Activated naive CD4-positive, alpha-beta T cell treated with anti-CD3 and anti-CD28 coated beads, Interleukin-2, amount 10 ng/mL, durations not matched to agents 7 days and 5 days (primary cell): ENCODE results near the gene LINC01488.

Experiments
- CTCF ChIA-PET: fragments of 350-600 bp; sonication (Branson Sonifier 250); formaldehyde crosslinking; loops from one replicate; lab custom pipeline; 2021; ENCODE audit warnings: antibody characterized with exemption; lab: Charles Lee
- DNase-seq: peaks from one replicate; pipeline ENCODE4 v3.0.0-alpha.2; 2020
- H3K27ac Mint-ChIP-seq: one replicate; pipeline ENCODE4 v1.8.0; 2021; ENCODE audit warnings: mild to moderate bottlenecking, moderate library complexity, mixed read lengths
- H3K27me3 Mint-ChIP-seq: one replicate; pipeline ENCODE4 v1.8.0; 2021; ENCODE audit warnings: mild to moderate bottlenecking, mixed read lengths
- H3K36me3 Mint-ChIP-seq: one replicate; pipeline ENCODE4 v1.8.0; 2021; ENCODE audit warnings: mixed read lengths
- H3K4me1 Mint-ChIP-seq: one replicate; pipeline ENCODE4 v1.8.0; 2021; ENCODE audit warnings: mixed read lengths
- H3K4me3 Mint-ChIP-seq: one replicate; pipeline ENCODE4 v1.8.0; 2021; ENCODE audit warnings: mild to moderate bottlenecking, moderate library complexity, mixed read lengths
- H3K9me3 Mint-ChIP-seq: one replicate; pipeline ENCODE4 v1.8.0; 2021; ENCODE audit warnings: mixed read lengths

The LINC01488 gene

DNA sequence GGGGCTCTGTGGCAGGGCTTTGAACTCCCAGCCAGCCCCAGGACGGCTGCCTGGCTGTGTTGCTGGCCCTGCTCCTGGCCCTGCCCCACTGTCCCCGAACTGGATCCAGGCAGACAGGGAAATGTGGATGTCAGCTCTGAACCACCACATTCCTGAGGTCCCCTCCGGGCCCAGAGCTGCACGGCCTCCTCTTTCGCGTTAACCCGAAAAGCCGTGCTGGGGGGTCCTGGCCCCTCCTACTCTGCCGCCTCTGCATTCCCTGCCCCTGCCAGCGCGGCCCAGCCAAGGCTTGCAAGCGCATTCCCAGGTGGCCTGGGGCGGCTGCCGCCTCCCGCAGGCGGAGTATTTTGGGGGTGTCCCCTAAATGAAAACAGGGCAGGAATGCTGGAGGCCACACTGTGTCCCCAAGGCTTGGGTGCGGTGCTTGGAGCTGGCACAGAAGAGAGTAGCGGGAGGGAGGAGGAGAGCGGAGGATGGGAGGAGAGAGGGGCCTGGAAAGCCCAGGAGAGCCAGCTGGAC is 5.4 kb downstream of the LINC01488 start:
- no peaks in the 10 kb centered on the region for H3K4me1 Mint-ChIP-seq
- H3K27ac Mint-ChIP-seq, result no peak overlapping the region
- peaks cover 4% of the 10 kb centered on the region for H3K27me3 Mint-ChIP-seq
- CTCF ChIA-PET, result no interaction called here
- no peaks in the 10 kb centered on the region for H3K9me3 Mint-ChIP-seq
- H3K36me3 Mint-ChIP-seq, result no peaks in the 10 kb centered on the region
- no peak overlapping the region for H3K4me3 Mint-ChIP-seq
- DNase-seq, result no peak

DNA sequence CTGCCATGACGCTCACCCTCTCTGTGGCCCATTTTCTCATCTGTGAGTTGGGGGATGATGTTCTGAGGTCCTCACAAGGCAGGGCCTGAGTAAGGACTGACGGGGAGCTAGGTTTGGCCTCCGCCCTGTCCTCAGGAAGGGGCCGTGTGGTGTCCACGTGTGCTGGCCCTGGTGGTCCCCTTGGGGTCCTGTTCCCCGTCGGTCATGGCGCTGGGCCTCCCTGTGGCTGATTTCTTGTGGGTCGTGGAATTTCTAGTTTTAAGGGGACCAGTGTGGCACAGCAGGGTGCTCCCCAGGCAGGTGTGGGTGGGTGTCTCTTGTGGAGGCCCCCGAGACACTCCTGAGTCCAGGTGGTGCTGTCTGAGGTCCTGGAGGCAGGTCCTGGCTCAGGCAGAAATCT is 5.9 kb downstream of the LINC01488 start:
- Mint-ChIP-seq H3K9me3 (no peaks in the 10 kb centered on the region), H3K4me3 (no peak overlapping the region), H3K27me3 (peaks cover 6% of the 10 kb centered on the region), H3K36me3 (no peaks in the 10 kb centered on the region), H3K27ac (no peak overlapping the region), H3K4me1 (no peaks in the 10 kb centered on the region)
- DNase-seq, result no peak
- CTCF ChIA-PET, result no interaction called here

DNA sequence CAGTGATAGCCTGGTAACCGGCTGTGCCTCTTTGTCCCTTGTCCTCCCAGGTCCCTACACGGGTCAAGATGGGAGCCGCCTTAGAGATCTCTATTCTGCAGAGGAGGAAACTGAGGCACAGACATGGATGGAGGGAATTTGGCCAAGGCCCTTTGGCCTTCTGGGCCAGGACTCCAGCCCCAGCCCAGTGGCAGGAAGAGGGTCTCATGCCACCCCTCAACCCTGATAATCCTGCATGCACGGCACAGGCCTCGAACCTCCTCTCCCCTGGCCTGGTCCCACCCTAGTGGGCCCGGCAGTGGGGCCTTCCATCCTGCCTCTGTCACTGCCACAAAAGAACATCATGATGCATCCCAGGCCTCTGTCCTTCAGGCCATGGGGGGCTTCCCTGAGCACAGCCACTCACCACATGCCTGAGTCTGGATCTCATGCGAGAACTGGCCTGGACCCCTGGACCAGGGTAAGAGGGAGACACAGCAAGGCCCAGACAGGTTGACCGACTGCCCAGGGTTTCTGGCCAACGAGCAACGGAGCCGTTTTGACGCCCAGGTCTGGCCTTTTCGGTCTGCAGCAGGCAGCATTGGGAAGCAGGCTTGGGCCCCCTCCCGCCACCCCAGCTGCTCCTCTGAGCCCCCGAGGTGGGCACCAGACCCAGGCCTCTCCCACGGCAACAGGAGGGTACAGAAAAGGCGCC is 6.5 kb downstream of the LINC01488 start:
- no peak for DNase-seq
- H3K9me3 Mint-ChIP-seq, result no peaks in the 10 kb centered on the region

DNA sequence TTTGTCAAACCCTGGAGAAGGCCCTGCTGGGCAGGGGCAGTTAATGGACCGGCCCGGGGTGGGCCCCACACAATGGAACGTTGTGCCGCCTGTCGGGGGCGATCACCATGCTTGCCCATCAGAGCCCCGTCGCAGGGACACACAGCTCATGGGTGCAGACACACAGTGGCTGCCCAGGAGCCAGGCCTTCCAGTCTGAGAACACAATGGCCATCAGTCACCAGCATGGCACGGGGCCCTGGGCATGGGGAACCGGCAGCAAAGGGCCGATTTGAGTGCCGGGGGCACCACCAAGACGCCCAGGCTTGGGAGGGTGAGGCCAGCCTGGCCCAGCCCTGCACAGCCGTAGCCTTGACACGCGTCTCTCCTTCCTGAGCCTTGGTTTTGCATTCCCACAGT is 7.1 kb downstream of the LINC01488 start:
- Mint-ChIP-seq H3K4me1 (no peaks in the 10 kb centered on the region), H3K27me3 (peaks cover 8% of the 10 kb centered on the region), H3K36me3 (no peaks in the 10 kb centered on the region), H3K9me3 (no peaks in the 10 kb centered on the region), H3K27ac (no peak overlapping the region), H3K4me3 (no peak overlapping the region)
- CTCF ChIA-PET, result no interaction called here
- DNase-seq, result no peak

More for the DNA sequence above, 6.5 kb downstream of the LINC01488 start:
- Mint-ChIP-seq H3K4me1 (no peaks in the 10 kb centered on the region), H3K36me3 (no peaks in the 10 kb centered on the region), H3K4me3 (no peak overlapping the region), H3K27me3 (peaks cover 8% of the 10 kb centered on the region), H3K27ac (no peak overlapping the region)
- CTCF ChIA-PET, result no interaction called here

DNA sequence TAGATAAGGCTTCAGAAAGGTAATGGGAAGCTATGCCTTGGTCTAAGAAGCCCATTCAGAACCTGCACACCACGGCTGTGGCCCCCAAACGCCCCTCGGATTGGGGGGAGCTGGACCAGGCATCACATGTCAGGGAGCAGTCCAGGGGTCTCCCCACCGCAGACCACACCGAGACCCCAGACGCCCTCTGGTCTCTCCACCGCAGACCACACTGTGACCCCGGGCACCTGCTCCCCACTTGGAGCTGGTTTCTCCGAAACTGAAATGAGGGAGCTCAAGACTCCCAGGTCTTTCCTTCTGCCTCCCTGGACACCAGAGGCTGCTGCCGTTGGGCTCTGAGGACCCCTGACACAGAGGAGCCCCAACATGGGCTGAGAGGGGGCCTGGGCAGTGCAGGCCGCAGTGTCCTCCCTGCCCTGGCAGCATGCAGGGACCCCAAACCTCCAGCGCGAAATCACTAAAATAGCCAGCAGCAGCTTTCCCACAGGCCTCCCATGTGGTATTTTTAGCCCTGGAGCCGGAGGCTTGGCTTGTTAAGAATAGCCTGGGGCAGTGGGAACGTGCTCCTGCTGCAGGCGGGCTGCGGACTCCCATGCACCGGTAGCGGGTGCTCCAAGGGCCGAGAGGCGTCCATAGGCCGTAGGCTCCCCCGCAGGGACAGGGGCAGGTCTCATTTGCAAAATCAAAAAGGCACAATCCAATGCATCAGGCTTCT is 7.7 kb downstream of the LINC01488 start:
- Mint-ChIP-seq H3K27ac (no peak overlapping the region), H3K36me3 (no peaks in the 10 kb centered on the region), H3K4me1 (no peaks in the 10 kb centered on the region), H3K27me3 (peaks cover 8% of the 10 kb centered on the region), H3K4me3 (no peak overlapping the region), H3K9me3 (no peaks in the 10 kb centered on the region)
- DNase-seq, result no peak
- CTCF ChIA-PET, result no interaction called here

DNA sequence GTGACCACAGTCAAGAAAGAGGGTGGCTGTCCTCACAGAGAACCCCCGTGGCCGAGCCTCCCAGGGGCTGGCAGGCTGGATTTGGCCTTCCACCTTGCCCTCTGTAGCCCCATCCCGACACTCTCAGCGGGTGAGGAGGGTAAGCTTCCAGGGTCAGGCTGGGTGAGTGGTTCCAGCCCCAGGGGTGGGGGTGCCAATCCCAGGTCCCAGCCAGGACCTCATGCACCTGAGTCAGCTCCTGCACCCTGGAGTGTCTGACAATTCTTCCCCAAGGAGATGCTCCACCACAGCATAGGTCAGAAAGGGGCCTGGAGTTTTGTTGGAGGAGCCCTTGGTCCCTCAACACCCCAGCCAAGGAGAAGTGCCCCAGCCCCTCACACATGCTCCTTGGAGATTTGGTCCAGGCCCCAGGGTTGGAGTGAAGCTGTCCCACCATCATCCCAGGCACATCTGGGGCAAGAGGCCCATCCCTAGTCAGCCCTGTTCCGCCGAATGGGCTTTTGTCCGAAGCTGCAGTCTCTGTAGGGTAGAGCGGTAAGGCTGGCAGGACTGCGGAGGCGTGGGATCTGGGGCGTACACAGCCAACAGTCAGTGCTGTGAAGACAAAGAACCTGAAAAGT is 8.4 kb downstream of the LINC01488 start:
- H3K4me3 Mint-ChIP-seq, result no peak overlapping the region
- H3K36me3 Mint-ChIP-seq, result no peaks in the 10 kb centered on the region
- no peaks in the 10 kb centered on the region for H3K4me1 Mint-ChIP-seq
- no peak overlapping the region for H3K27ac Mint-ChIP-seq
- no peaks in the 10 kb centered on the region for H3K9me3 Mint-ChIP-seq
- DNase-seq, result no peak
- peaks cover 9% of the 10 kb centered on the region for H3K27me3 Mint-ChIP-seq
- CTCF ChIA-PET, result no interaction called here

DNA sequence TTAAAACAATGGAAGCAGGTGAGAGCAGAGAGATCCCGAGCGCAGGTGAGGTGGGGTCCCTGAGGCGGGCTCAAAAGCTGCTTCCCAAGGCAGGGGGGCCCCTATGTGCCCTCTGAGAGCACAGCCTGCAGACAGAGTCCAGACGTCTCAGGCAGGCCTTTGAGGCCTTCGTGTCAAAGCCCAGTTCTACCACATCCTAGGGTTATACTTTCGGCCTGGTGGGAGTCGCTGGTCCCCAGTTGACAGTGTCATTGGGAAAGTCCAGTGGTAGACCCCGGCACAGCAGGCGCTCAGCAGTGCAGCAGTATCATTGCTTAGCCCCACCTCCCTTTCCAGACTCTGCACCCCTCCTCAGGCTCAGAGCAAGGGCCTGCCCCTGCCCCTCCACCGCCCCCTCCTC is 9.1 kb downstream of the LINC01488 start:
- no peak overlapping the region for H3K4me3 Mint-ChIP-seq
- H3K4me1 Mint-ChIP-seq, result no peaks in the 10 kb centered on the region
- H3K9me3 Mint-ChIP-seq, result no peaks in the 10 kb centered on the region
- H3K27me3 Mint-ChIP-seq, result peaks cover 11% of the 10 kb centered on the region
- DNase-seq, result no peak
- CTCF ChIA-PET, result no interaction called here
- no peak overlapping the region for H3K27ac Mint-ChIP-seq
- no peaks in the 10 kb centered on the region for H3K36me3 Mint-ChIP-seq

DNA sequence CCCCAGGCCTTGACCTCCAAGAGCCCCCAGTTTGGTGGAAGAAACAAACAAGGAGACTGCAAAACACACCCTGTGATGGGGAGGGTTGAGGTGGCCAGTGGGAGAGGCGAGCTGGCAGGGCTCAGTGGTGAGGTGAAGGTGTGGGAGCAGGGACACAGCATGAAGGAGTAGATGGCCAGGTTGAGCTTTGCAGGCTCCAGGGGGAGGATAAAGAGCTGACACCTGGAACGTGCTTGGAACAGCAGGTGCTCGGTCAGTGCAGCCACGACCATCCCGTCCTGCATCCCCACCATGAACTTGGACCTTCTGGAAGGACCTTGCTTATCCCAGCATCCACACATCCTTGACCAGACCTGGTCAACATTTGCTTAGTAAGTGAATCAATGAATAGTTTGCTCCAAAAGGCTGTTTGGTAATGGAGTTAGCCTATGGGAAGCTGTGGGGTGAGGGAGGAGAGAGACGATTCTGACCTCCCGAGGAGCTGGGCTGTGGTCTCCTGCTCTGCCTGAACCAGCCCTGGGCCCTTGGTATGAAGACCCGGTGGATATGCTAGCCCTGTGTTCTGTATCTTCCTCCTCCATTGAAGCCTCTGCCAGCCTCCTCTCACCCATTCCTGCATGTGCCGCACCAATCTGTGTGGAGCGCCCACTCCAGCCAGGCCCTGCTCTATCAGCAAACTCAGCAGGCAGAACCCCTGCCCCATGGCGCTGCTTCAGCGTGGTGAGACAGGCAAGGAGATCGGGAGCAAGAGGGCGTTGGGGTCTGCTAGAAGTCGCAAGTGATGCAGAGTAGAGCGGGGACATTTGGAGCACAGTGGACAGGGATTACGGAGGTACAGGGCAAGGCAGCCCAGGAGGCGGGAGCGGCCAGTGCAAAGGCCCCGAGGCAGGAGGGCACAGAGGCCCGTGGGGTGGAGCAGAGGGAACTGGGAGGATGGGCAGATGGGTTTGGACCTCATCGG is 9.9 kb downstream of the LINC01488 start:
- no peak overlapping the region for H3K27ac Mint-ChIP-seq
- DNase-seq, result no peak
- CTCF ChIA-PET, result no interaction called here
- H3K36me3 Mint-ChIP-seq, result no peaks in the 10 kb centered on the region
- no peaks in the 10 kb centered on the region for H3K4me1 Mint-ChIP-seq
- H3K4me3 Mint-ChIP-seq, result no peak overlapping the region
- H3K27me3 Mint-ChIP-seq, result peaks cover 17% of the 10 kb centered on the region
- no peaks in the 10 kb centered on the region for H3K9me3 Mint-ChIP-seq

DNA sequence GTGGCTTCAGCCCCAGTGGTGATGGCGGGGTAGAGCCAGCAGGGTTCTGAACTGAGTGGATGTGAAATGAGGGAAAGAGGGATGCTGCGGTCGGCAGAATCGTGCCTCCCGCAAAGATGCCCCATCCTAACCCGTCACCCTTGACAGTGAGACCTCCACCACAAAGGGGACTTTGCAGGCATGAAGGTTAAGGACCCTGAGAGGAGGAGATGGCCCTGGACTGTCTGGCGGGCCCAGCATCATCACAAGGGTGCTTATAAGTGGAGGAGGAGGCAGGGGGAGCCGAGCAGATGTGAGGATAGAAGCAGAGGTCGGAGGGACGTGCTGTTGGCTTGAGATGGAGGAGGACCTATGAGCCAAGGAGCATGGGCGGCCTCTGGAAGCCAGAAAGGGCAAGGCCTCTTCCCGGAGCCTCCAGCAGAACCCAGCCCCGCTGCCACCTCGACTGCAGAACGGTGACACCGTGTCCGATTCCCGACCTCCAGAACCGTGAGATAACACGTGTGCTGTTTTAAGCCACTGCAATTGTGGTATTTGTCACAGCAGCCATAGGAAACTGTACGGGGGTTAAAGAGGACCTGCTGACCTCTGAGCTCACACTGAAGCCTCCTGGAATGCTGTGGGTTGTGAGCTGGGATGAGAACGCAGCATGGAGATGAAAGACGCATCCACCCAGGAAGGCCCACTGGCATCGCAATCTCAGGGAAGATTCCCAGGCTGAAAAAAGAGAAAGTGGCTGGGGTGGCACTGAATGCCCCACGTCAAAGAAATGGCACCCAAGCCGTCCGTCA is 10.9 kb downstream of the LINC01488 start:
- DNase-seq, result no peak
- Mint-ChIP-seq H3K27ac (no peak overlapping the region), H3K4me1 (no peaks in the 10 kb centered on the region), H3K9me3 (no peaks in the 10 kb centered on the region), H3K36me3 (no peaks in the 10 kb centered on the region), H3K27me3 (peaks cover 19% of the 10 kb centered on the region), H3K4me3 (no peak overlapping the region)
- CTCF ChIA-PET, result no interaction called here

DNA sequence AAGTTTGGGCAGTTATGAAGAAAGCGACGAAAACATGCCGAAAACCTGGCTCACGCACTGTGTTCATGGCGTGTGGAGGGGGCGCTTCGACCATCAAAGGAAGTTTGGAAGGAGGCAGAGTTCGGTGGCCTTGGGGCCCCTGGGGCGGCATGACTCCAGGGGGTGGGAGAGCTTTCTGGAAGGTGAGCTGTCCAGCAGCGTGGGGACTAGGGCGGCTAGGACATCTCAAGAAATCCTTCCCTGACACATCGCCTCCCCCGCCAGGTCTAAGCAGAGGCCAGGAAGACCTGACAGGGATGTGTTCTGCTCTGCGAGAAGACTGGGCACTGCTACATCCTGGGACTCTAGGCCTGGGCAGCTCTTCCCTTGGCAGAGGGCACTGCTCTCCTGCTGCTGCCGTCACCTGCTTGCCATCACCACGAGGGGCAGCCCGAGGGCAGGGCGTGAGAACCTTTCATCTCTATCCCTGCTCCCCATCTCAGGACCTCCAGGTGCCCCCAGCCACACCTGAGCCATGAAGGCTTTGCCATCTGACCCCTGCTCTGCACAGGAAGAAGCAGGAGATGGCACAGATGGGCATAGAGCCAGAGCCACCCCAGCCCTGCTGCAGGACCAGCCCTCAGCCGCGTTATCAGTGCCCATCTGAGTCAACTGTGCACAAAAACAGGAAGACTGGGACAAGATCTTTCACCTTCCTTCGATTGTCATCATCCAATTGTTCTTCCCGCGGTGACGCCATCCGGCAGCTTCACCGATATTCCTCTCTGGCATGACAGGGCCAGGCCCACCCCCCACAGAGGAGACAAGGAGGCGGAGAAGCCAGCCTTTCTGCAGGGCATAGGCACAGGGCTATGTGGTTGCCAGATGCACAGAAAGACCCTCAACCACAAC is 12.7 kb downstream of the LINC01488 start:
- DNase-seq, result no peak
- H3K9me3 Mint-ChIP-seq, result no peaks in the 10 kb centered on the region
- H3K4me3 Mint-ChIP-seq, result no peak overlapping the region
- no peaks in the 10 kb centered on the region for H3K36me3 Mint-ChIP-seq
- H3K27ac Mint-ChIP-seq, result no peak overlapping the region
- no peaks in the 10 kb centered on the region for H3K4me1 Mint-ChIP-seq
- peaks cover 19% of the 10 kb centered on the region for H3K27me3 Mint-ChIP-seq
- CTCF ChIA-PET, result no interaction called here

DNA sequence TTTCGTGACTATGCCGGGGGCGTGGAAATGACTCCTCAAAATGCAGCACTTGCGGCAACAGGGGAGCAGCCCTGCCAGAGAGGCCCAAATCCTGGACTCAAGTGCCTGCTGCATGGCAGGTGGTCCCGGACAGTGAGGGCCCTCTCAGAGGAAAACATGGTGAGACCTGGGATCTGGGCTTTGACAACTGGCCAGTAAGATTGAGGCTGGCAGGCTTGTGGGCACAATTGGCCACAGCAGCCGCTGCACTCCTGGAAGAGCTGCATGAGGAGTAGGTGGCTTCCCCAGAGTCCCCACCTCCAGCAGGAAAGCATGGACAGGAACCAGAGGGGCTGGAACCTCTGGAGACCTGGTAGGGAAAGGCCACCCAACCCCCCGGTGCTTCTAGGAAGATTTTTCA is 13.4 kb downstream of the LINC01488 start:
- Mint-ChIP-seq H3K36me3 (no peaks in the 10 kb centered on the region), H3K27ac (no peak overlapping the region), H3K27me3 (peaks cover 24% of the 10 kb centered on the region), H3K9me3 (no peaks in the 10 kb centered on the region), H3K4me3 (no peak overlapping the region), H3K4me1 (no peaks in the 10 kb centered on the region)
- CTCF ChIA-PET, result no interaction called here
- no peak for DNase-seq

DNA sequence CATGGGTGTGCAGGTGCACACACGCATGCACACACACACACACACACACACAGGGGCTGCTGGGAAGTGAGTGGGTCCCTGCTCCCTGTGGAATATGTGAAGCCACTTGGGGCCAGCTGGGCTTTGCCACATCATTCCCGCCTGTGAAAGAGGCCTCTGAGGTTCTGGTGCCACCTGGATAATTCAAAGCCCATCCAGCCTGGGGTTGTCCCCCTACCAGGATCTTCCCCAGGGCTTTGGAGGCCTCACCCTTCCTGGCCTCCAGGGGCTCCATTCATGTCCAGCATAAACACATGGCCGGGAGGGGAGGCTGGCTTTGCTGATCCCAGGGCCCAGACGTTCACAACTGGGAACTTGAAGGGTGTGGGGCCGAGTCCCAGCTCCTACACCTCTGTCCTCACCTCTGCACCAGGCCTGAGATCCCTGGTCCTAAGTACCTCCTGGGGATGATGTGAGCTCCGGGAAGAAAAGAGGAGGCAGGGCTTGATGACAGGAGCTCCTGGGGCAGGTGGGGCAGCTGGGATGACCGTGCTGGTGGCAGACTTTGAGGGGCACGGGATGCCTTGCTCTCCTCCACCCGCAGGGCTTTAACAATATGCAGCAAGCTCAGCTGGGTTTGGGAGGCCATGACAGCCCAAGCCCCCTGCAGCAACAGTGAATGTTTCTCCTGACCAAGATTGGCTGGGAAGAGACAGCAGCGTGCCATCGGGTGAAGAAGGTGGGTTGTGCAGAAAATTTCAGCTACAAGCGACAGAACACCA is 14.2 kb downstream of the LINC01488 start:
- Mint-ChIP-seq H3K4me3 (no peak overlapping the region), H3K9me3 (no peaks in the 10 kb centered on the region), H3K36me3 (no peaks in the 10 kb centered on the region), H3K27me3 (peaks cover 28% of the 10 kb centered on the region), H3K27ac (no peak overlapping the region), H3K4me1 (no peaks in the 10 kb centered on the region)
- CTCF ChIA-PET, result no interaction called here
- DNase-seq, result no peak
